AG20443 (cell line): ENCODE data around the gene ARAP3.
A peak's percentile ranks its signal among the peaks of the same experiment; 100 is the strongest.

ENCODE experiments used
- DNase-seq: peaks from one replicate; pipeline ENCODE4 v3.0.0; 2012; ENCODE audit warnings: low spot score, mixed read lengths

Gene ARAP3

DNA sequence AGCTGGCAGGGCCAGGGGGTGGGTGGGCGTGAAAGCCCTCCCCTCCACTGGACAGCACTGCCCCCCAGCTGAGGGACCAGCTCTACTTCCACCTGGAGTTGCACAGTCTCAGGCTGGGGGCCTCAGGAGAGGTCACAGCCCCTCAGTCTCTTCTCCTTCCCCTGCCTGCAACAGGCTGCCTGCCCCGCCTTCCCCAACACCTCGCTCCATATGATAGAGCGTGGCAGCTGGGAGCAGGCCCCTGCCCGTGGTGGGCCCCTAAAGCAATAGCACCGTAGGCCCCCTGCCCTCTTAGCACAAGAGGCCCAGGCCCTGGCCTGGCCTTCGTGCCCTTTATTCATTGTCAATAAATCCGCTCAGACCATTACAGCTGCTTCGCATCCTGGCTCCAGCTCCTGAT lies 41.3 kb downstream of the ARAP3 start:
- no peak for DNase-seq

DNA sequence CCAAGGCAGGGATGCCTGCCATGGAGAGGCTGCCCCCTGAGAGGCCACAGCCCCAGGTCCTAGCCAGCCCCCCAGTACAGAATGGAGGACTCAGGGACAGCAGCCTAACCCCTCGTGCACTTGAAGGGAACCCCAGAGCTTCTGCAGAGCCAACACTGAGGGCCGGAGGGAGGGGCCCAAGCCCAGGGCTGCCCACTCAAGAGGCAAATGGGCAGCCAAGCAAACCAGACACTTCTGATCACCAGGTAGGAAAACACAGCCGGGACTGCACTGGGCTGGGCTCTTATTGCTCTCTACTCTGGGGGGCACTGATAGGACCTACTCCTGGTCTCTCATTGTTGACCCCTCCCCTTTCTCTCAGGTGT lies 42.0 kb downstream of the ARAP3 start:
- DNase-seq = no peak

DNA sequence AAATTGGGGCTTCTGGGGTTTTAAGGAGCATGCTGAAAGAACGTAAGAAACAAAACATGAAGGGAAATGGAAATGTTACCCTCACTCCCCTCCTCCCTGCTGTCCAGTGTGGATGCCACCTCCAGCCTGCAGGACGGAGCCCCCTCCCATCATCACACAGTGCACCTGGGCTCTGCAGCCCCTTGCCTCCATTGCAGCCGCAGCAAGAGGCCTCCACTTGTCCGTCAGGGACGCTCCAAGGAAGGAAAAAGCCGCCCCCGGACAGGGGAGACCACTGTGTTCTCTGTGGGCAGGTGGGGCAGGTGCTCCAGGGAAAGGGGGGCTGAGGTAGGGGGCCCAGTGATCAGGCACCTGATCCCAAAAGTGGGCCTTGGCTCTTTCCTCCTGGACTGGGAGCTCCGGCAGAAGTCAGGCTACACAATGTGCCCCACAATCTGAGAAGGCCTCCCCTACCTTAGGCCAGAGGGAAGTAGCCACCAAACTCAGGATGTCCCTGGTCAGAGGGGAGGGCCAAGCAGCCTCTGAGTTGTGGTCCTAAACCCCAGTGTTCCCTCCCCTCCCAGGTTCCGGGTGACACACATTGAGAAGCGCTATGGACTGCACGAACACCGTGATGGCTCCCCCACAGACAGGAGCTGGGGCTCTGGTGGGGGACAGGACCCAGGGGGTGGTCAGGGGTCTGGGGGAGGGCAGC lies 42.5 kb downstream of the ARAP3 start:
- DNase-seq = no peak

DNA sequence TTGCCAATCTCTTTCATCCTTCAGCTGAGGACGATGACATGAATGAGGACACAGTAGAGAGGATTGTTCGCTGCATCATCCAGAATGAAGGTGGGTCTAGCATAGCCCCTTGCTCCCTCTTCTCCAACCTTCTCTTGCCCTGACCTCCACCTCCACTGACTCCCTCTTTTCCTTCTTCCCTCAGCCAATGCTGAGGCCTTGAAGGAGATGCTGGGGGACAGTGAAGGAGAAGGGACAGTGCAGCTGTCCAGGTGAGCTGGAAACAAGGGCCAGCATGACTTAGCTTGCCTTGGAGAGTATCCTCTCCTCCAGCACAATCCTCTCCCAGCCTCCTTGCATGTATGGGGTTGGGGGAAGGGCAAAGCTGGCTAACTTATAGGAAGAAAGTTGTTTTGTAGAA lies 43.3 kb downstream of the ARAP3 start:
- DNase-seq = no peak

DNA sequence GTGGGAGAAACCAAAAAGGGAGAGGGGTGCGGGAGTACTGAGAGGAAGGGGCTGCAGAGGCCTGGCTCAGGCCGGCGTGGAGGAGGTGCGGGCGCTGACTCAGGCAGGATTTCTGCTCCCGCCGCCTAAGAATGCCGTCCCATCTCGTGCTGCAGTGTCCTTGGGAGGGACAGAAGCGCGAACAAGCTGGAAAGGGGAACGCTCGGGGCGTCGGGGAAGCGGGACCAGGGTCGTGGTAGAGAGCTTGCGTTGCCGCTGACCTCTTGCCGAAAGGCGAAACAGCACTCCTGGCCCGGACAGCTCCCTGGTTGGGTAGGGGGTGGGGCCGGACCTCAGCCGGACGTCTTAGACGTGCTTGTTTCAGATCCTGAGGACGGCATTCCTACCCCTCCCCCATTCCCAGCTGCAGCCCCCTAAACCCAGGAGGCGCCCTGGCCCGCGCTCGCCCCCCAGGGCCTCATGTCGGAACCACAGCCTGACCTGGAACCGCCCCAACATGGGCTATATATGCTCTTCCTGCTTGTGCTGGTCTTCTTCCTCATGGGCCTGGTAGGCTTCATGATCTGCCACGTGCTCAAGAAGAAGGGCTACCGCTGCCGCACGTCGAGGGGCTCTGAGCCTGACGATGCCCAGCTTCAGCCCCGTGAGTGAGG lies 44.1 kb downstream of the ARAP3 start:
- DNase-seq = peak; percentile 74

DNA sequence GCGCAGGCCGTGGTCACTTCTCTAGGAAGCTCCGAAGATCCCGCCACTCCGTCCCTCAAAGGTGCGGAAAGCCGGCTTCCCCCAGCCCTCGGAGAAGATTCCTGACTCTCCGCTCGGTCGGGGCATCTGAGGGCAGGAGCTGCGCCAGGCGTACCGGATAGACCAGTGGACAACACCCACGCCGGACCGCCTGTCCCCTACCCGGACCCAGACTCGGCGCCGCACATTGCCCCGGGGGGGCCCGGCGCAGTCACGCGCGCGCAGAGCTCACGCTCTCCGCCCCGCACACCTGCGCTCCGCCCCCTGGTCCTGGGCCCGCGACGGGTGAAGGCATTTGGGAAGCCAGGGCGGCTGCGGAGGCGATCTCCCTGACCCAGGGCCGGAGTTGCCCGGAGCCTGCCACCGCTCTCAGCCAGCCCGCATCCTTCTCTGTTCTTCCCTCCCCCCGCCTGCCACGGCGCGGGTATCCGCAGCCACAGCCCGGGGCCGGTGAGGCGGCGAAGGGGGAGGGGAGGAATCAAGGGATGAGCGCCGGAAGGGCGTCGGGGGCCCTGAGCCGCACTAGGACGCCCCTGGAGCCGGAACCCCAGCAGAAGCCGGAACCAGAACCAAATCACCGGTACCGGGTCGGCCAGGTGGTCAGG lies 44.8 kb downstream of the ARAP3 start:
- peak; percentile 30 for DNase-seq

DNA sequence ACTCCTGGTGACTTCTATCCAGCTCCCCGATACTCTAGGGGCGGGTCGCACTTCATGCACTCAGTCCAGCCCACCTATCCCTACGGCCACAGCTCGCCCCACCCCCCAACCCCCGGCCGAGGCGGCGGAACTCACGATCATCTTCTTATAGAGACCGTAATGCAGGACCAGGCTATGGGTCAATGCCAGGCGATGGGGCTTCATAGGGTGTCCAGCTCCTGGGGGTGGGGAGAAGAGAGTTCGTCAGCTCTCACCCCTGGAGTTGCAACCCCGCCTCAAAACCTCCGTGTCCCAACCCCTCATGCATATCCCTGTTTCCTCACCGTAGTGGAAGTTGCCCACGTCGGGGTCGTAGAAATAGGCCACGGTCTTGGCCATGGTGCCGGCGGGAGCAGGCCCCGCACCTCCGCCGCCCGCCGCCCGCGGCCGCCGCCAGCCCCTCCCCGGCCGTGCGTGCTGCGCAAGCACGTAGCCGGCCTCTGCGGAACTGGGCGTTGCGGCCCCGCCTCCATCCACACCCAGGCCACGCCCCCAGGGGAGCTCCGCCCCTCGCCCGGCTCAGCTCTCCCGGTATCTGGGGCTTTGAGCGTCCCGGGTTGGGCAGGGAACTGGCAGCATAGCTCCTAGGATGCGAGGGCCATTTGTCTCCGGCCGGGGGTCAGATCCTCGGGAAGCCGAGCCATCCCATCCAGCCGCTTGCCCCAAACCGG lies 45.5 kb downstream of the ARAP3 start, which contains the start of the genes HDAC3 and RELL2:
TSS of gene HDAC3 (minus strand) at position 437 of the 710 bp plus-strand sequence. CDS start at position 378, 59 bp downstream.
TSS of gene RELL2 (plus strand) at position 585 of the 710 bp plus-strand sequence. CDS start 1,229 bp downstream, outside the sequence.
- DNase-seq = peak; percentile 99

DNA sequence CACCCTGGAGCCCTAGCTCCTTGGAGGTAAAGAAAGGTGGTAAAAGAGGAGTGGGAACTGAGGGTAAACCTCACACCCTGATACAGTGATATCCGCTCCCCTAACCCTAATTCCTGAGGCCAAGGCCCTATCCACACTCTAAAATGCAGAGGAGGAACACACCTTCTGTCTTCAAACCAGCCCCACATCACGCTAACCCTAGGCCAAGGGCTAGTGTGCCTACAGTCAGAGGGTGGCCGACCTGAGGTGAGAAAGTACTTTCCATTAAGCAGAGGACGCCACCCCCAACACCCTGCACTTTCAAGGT lies 46.0 kb downstream of the ARAP3 start:
- no peak for DNase-seq

DNA sequence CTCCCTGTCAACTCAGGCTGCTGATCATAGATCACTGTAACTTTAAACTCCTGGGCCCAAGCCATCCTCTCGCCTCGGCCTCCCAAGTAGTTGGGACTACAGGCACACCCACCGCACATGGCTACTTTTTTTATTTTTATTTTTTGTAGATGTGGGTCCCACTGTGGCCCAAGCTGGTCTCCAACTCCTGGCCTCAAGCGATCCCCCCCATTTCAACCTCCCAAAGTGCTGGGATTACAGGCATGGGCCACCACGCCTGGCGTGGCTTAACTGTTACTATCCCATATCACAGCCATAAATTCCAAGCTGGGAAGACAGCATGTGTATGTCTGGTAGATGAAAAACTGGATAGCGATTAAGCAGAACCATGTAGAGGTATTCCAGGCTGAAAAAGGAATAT lies 46.4 kb downstream of the ARAP3 start:
- no peak for DNase-seq

DNA sequence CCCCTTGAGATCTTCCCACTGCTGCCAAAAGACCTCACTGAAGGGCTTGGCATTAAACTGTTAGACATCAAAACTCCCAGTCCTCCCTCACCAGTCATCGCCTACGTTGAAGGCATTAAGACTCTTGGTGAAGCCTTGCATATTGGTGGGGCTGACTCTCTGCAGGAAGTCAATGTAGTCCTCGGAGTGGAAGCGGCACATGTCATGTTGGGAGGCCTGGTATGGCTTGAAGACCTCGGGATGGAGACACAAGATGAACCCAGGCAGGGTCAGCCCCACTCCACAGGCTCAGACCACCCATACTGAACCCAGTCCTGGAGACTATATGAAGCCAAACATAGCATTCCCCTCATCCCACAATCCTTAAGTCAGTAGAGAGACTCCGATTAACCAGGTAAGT lies 47.3 kb downstream of the ARAP3 start:
- no peak for DNase-seq

DNA sequence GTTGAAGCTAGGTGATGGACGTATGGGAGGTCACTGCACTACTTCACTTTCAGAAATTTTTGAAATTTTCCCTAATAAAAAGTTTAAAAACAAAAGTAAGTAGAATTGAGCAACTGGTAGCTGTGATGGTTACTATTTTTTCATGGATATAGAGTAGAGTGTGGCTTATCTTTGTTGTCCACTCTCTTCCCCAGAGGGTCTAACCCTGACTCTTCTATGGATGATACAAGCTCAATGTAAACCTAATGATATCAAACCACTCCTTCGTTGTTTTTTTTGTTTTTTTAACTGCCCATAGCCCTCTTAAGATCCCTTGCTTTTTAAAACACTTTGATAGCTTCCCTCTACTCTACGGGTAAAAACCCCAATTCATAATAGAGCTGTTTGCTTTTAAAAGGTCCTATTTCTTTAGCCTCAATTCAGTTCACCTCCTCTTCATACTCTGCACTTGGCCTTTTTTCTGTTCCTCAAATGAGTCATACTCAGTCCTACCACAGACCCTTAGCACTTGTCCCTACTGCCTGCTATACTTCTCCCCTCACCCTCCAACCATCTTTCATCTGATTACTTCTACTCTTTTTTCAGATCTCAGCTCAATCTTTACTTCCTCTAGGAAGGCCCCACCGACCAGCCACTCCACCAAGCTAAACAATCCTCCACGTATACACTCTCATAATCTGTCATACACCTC lies 48.0 kb downstream of the ARAP3 start:
- DNase-seq = no peak

DNA sequence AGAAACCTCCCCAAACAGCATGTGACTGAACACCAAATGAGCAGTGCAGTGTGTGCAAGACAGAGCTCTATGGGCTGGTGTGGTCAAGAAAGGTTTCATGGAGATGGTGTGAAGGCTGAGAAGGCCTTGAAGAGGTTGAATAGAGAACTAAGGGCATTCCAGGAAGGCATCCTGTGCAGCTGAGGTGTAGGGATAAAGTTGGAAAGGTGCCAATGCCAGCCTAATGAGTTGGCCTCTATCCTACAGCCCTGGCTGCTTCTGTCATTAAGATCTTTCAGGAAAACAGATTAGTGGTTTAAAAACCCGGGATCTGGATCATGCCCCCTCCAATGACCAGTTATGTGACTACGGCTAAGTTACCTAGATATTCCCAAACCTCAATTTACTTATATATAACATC lies 49.4 kb downstream of the ARAP3 start:
- DNase-seq = no peak

DNA sequence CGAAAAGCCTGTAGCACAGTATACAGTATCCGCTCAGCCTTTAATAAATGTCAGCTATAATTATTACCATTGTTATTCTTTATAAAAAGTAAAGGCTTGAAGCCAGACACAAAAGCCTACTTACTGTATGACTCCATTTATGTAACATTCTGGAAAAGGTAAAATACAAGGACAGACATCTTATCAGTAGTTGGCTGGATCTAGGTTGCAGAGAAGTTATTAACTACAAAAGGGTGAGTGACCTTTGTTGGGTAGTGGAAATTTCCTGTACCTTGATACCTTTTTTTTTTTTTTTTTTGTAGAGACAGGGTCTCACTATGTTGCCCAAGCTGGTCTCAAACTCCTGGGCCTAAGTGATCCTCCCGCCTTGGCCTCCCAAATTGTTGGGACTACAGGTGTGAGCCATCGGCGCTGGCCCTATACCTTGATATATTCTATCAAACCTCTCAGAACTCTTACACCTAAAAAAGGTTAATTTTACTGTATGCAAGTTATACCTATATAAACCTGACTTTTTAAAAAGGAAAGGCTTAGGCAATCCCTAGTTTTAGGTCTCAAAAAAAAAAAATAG lies 51.4 kb downstream of the ARAP3 start:
- no peak for DNase-seq

DNA sequence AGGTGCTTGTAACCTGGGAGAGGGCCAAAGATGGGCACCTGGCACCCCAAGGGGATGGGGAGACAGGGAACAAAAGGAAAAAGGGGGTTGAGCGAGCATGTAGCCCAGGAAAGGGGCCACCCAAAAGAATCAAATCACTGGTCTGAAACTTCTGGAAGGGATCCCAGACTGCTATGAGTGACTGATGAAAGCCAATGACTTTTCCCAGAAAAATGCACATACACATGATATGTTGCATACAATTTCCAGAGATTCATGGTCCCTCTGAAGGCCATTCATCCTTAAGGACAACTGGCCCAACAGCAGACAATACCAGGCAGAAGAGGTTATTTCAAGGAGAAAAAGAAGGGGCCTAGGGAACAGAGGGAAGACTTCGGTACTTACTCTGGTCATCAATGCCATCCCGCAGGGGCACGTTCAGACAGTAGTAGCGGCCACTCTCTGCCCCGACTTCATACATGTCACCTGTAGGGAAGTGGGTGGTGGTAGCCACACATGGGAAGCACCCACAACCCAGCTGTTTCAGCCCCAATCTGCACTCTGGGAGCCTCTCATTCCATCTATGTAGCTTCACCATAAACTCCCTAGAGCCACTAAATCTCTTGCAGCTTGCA lies 53.7 kb downstream of the ARAP3 start:
- DNase-seq = no peak

DNA sequence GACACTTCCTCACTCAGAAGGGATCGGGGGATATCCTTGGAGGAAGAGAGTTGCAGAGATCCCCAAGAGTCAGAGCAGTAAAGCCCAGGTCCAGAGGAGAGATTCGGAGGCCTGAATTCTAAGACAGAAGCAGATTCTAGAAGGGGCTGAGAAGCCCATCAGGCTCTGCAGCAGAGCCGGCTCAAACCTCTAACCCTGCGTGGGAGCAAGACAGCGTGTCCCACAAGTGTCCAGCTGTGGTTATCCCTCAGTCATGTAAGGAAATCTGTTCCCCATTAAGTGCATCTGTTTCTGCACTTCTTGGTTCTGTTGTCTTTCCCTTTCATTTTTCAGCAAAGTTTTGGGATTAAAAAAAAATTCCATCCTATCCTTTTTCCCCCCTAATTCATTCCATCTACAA lies 58.4 kb downstream of the ARAP3 start:
- no peak for DNase-seq

DNA sequence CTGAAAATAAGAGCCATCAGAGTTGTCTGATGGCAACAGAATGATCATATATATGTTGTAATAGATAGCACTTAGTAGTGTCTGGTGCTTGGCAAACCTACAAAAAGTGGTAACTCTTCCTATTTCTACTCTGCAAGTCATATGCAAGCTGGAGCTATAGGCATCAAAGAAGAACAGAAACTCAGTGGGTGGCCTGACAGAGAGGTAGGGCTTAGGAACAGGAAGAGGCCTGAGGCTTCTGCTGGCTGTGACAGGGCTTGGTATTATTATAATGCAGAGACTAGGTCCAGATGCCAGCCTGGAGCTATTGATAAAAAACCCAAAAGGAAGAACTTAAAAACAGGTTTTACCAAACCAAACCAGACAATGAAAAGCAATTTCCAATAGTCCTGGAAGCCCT lies 58.8 kb downstream of the ARAP3 start:
- DNase-seq = no peak

DNA sequence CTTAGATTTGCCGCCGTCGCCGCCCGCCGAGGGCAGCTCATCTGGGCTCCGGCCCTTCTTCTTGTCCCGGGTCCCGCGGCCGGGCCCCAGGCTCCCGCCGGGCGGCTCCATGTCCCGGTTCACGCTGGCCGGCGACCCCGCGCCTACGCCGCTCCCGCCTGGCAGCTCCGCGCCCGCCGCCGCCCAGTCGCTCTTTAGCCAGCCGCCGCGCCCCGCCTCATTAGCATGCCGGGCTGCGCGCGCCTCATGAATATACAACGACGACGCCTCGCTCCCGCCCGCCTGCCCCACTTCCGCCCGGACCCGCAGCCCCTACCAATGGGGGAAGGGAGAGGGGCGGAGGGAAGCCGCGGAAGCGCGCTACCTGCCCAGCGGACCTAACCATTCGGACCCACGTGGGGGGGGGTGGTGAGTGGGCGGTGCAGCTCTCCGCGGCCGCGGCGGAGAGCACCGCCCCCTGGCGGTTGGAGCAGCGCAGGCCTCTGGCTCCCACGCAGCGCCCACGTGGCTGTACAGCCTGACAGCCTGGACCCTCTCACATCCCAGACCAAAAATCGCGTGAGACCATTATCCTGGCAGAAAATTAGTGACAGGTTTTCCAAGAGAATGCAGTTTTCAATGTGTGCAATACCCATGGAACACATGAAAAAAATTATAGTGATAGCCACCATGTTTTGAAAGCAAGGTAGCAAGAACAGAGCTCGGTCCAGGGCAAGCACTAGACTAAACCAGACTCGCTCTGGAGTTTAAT lies 63.1 kb downstream of the ARAP3 start, which contains the start of gene DIAPH1:
TSS of gene DIAPH1 (minus strand) at position 197 of the 751 bp plus-strand sequence. CDS start at position 111, 86 bp downstream.
- DNase-seq = peak; percentile 95

DNA sequence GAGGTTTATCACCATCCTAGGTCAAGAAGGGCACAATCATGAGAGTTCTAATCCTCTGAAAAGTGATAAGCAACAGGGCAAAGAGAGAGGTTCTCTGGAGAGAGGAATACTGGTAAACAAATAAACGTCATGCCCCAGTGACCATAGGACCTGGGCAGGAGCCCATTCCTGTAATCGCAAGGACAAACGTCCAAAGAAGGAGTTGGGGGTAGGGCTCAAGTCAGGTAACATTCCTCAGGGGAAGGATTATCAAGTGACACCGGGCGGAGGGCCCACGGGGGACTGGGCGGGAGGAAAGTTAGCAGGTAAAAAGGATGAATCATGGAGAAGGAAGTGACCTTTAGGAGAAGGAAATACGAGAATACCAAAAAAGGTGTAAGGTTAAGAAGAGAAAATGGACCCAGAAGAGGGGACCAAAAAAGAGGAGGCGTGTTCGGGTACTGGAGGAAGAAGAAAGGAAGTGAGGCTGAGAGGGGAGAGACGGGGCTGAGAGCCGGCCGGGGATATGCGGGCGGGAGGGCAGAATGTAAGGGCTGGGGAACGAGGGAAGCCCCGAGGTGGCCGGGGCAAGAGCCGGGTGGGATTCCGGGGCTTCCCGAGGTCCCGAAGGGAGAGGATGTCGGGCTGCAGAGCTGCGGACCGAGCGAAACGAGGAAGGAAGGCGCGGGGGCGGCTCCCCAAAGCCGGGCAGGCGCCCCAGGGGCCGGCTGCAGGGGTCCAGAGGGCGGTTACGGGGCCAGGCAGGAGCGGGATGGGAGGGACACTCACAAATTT lies 63.8 kb downstream of the ARAP3 start:
- DNase-seq = peak; percentile 47

DNA sequence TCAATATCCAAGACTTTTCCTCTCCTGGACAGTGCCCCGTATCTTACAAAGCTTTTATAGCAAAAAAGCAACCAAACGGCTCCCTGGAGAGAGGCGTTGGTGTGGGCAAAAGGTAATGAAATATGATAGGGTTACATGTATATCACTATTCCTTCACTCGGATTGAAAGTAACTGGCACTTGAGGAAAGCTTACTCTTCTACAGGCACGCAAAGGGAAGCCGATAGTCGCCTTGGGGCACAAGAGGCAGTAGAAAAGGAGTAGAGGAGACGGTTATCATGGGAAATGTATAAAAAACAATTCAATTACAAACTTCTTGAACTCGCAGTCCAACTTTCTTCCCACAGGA lies 64.4 kb downstream of the ARAP3 start:
- DNase-seq = no peak

DNA sequence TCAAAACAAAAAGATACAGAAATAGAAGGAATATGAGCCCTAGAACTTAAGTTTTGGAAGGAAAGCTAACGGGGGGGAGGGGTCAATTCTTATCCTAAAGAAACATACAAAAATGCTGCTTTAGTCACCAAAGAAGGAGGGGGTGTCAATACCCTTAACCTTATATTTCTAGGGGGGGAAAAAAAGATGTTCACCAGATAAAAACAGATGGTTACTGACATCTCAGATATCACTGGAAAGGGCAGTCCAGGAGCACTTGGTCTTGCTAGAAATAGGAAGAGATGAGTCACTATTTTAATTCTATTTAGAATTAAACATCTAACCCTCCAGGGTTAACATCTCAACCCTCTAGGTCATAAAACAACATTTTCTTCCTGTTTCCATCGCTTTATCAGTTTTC lies 64.9 kb downstream of the ARAP3 start:
- no peak for DNase-seq
